GM18868 (cell line): Measurements from ENCODE around the gene AGAP1.

Experiments
- ATAC-seq: cut with Tn5 transposase; IDR thresholded peaks from one replicate; pipeline ENCODE4 v1.9.1; 2021; ENCODE audit warnings: mild to moderate bottlenecking, moderate library complexity; ENCODE audit not compliant: unreplicated experiment

The AGAP1 gene

DNA sequence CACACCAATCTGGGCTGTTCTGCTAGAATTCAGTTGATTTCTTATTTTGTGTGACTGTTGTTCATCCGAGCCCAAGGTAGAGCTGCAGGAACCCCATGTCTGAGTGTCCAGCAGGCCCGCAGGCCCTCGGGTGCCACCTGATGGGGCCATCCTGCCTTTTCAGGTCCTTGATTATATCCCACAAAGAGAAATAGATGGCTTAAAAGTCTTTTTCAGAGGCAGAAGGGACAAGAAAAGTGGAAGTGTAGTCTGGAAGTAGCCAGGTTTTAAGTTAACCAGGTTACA is 52.2 kb downstream of the AGAP1 start:
- no peak for ATAC-seq

DNA sequence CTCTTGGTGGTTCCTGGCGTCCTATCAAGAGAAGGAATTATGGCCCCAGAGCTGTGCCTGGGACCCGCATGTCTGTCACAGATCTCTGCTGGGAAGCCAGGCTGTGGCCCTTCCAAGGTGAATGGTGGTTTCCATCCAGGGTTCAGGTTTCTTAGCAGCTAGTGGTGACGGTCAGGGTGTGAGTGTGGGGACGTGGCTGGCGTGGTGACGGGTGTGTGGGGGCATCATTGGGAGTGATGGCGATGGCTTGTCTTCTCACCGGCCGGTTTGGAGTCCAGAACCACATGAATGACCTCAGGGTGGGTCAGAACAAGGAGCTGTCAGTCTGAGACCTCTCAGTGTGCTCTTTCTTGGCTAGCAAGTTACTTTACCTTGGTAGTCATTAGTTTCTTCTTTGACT is 52.6 kb downstream of the AGAP1 start:
- no peak for ATAC-seq

DNA sequence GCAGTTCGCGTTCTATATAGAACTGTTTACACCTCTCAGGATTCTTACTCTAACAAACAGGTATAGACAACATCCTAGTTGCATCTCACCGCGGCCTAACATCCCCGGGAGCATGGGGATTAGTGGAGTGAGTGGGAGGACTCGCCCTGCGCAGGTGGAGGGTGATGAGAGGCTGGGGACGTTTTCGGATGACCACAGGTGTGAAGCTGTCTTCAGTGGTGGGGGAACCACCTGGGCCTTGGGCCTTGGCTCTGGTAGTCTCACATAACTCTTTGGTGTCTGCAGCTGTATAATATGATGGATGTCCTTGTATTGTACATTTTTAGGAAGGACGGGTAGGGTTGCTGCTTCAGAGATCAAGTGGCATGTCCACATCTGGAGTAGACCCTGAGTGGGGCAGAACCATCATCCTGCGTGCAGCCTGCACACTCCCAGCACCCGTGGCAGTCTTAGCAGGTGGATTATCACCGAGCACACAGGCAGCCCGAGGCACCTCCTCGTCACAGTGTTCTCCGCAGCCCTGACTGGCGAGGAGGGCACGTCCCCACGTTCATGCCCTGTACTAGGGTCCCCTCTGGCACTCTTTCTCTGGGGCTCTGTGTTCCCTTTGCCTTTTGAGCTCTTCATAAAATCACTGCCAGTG is 56.0 kb downstream of the AGAP1 start:
- no peak for ATAC-seq

DNA sequence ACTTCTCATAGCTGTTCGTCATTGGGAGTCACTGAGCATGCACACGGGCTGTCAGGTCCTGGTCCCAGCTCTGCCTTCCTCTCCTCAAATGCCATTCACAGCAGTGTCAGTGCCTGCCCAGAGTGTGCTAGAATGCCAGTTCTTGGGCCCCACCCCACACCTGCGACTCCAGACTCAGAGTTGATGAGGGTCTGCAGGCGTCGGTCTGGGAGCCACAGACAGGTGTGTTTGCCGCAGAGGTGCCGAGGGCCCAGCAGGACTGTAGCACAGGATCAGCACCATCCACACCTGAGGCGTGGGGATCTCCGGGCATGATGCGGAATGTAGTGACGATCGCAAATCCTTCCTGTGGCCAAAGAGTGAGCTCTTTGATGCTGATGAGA is 56.5 kb downstream of the AGAP1 start:
- no peak for ATAC-seq

DNA sequence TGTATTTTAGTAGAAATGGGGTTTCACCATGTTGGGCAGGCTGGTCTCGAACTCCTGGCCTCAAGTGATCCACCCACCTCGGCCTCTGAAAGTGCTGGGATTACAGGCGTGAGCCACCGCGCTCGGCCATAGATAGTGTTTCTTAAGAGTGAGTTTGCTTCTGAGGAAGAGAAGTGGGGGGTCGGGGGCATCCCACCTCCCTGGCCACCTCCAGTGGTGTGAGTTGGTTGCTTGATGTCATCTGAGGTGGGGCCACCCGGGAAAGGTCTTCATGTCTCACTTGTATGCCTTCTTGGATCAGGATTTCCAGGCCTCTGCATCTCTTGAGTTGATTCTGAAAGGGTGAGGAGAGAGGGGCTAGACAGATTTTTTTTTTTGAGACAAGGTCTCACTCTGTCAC is 57.1 kb downstream of the AGAP1 start:
- no peak for ATAC-seq

DNA sequence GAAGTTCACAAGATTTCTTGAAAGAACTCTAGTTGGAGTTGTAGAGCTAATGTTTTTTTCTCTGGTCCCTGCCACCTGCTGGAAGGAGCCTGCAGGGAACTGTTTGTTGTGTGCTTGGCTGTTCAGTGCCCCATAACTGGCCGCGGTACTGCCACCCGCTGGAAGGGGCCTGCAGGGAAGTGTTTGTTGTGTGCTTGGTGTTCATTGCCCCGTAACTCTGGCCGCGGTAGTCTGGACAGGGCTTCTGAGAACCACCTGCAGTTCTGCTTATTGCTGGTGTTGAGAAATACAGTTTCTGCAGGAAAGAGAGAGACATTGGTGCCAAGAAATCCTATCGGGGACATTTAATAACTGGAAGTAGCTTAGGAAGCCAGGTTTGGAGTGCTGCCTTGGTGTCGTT is 58.1 kb downstream of the AGAP1 start:
- no peak for ATAC-seq

DNA sequence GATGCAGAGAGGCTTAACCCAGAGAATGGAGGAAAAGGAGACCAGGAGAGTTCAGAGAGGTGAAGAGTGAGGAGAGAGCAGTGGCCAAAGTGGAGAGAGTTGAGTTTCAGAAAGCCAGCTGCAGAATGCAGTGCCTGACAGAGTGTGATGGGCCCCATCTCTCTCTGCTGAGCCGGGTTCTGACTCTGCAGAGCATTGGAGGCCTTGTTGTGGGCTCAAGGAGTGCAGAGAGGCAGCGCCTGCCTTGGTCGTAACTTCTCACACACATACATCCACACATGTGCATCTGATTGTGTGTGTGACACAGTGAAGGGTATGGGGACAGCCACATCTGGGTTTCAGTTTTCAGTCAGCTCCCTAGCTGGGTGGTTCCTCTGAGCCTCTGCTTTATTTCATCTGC is 58.8 kb downstream of the AGAP1 start:
- no peak for ATAC-seq

DNA sequence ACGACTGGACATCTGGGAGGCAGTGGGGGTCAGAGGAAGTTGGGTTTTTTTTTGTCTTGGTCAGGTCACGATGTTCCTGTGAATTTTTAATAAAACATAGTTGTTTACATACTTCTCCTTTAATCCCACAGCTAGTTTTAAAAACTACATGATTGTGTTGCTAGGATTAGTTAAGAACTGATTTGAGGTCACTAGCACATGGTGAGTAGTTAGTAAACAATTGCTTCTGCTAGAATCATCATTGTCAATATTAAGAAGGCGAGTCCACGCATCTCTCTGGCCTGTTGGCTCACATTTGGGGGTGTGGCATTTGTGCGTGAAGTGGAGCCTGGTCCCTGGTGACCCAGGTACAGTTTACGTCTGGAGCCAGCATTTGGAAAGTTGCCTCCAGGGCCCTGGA is 59.4 kb downstream of the AGAP1 start:
- no peak for ATAC-seq

DNA sequence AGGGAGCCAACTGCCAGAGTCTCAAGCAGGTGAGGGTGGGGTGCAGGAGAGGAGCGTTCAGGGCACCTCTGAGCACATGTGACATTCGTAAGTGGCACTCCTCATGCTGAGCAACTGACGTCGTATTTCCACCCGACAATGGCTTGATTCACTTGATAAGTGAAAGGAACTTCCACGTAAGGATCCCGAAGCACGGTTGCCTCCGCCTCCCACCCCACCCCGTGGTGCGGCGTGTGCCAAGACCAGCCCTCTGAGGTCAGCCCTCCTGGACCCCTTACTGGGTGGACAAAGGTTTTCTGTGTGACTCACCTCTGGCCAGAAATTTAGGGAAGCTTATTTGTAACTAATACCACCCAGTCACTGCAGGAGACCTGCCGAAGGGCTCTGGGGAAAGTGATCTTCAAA is 59.9 kb downstream of the AGAP1 start:
- no peak for ATAC-seq

DNA sequence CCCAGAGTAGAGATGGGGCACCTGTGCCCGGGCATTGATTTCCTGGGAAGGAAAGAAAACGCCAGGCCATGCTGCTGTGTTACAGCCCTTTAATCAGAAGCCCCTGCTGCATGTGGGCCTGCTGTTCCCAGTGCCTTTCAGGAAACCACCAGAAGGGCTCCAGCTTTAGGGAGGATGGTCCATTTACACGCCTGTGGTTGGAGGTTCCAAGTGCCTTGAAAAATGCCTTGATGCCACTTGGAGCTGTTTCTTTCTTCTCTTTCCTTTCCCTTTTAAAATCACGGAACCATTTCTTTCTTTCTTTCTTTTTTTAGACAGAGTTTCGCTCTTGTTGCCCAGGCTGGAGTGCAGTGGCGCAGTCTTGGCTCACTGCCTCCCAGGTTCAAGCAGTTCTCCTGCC is 60.5 kb downstream of the AGAP1 start:
- no peak for ATAC-seq

DNA sequence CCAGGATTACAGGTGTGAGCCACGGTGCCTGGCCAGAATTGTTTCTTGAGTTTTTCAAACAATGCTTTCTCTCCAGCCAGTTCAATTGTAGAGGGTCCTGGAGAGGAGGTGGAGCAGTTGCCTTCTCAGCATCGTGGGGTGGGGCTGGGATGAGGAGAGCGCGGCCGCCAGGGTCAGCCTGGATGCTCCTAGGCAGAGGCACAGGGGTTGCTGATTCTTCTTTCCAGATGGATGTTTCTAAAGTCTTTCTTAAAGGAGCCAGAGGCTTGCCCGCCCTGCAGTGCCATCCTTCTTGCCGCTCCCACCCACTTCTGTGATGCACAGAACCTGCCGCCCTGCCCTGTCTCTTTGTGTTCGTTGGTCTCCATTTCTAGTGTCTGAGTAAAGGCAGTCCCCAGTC is 61.1 kb downstream of the AGAP1 start:
- no peak for ATAC-seq

DNA sequence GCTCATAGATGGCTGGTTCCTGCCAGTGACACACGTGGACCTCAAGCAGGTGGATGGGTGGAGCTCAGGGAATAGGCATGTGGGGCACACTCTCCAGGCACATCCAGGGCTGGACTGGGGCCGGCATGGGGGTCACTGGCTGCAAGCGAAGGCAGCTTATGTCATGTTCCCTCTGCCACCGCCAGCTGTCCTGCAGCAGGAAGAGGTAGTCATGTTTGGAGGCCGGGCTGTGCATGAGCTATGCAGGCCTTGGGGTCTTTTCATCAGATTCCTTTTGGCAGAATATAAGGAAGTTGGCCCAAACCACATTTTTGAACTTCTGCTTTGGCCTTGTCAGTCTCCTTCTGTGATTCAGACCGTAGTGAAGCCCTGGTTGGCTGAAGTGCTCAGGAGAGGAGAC is 61.5 kb downstream of the AGAP1 start:
- no peak for ATAC-seq

DNA sequence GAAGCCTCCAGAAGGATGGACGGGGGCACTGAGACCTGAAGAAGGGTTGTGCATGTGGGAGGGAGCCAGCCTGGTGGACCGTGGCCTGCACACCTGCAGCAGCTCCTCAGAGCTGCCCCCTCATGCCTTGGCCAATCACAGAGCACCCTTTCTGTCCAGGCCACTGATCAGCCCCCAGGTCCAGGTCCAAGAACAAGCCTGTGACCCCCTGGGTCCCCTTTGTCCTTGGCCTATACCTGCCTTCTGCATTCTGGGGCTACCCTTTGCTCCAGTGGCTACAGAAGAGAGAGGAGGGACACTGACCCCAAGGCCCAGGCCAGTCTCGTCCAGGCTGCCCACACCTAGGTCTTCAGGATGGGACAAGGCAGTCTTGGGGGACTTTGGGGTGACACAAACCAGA is 62.2 kb downstream of the AGAP1 start:
- ATAC-seq = no peak

DNA sequence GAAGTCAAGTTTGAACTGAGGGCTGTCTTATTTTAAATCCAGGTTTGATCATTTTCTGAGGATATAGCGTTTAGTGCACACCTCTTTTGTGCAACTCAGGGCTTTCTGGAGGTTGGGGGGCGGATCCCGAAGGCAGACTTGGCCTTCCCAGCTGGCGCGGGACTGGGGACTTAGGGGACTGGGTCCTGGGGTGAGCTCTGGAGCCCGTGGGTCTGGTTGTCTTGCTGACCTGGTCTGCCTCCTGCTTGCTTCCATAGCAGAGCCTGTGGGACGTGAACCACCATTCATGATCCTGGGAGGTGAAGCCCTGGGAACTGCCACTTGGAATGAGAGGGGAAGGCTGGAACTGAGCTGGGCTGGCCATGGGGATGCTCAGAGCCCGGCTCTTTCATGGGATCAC is 63.1 kb downstream of the AGAP1 start:
- ATAC-seq = no peak

DNA sequence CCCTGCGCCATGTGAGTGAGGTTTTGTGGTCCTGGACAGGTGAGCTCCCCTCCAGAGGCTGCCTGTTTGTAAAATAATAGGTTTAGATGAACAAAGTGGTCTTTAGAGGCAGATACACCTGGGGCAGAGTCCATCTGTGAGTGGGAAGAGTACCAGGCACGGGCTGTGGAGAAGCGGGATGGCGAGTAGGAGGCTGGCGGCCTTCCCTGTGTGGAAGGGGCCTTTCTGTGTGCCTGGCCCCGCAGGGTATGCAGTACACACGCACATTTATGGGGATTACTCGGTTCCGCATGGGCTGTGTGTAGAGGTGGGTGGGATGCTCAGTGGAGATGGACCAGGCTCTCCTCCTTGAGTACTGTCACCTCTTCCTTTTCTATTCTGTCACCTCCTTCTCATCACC is 64.1 kb downstream of the AGAP1 start:
- no peak for ATAC-seq

DNA sequence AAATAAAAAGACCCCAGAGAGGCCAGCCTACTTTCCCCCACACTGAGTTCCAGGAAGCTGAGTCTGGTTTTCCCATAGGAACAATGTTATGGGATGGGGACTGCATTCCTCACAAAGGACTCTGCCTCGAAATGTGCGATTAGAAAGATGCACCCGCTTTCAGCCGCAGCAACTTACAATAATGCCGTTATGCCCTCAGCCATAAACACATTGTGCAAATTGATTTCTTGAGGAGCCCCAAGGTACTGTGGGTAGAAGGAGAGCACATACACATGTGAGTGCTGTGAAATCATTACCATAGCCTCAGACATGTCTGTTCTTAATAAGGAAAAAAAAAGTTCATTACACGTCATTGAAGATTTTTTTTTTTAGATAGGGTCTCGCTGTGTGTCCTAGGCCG is 64.7 kb downstream of the AGAP1 start:
- no peak for ATAC-seq

DNA sequence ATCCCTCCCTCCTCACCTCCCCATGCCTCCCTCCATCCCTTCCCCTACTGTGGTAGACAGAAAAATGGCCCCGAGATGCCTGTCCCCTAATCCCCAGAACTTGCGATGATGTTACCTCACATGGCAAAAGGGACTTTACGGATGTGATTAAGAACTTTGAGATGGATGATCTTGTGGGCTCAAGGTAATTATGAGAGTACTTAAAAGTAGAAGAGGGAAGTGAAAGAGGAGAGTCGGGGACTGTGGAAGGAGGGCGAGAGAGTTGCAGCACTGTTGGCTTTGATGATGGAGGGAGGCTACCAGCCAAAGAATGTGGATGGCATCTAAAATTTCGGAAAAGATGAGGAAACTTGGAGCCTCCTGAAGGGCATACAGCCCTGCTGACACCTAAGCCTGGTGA is 66.5 kb downstream of the AGAP1 start:
- no peak for ATAC-seq

DNA sequence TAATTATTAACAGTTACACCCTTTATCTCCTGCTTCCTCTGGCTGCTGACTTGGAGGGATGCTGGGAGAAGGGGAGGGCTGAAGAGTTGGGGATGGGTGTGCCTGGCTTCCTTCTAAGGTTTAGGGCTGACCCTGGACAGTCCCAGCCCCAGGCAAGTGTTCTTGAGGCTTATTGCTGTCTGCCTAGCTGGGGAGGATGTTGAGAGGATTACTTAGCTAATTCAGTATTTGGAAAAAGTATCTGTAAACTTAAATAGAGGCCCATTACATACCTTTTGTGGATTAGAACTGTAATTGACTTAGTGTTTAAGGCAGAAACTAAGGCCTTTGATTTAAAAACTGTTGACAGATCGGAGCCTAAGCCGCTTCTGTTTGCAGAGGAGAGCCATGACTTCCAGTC is 67.6 kb downstream of the AGAP1 start:
- ATAC-seq = no peak

DNA sequence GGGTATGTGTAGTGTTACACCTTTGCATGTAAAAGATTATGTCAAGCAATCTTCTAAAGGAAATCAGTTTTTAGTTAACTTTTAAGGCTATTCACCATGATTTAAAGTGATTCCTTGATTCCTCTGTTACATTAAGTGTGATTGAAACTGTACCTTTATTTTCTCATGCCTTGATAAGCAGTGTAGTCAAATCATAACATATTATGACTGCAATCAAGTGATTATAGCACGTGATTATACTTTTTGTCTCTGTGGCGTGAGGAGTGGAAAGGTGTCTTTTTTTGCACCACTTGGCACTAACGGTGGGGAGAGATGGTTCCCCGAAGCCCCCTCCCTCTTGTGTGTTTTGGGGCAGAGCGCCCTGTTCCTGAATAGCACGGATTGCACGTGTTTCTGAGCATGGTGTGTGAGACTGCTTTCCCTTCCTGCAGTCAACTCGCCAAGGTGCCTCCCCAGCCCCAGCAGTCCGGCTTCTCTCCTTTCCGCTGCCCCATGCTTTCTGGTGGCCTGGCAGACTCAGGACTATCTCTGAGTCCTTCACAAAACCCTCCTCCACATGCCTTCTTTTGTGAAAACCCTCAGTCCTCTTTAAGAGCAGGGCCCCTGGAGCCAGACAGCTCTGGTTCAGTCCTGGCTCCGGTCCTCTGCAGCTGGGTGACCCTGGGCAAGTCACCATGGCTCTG is 68.4 kb downstream of the AGAP1 start:
- no peak for ATAC-seq

DNA sequence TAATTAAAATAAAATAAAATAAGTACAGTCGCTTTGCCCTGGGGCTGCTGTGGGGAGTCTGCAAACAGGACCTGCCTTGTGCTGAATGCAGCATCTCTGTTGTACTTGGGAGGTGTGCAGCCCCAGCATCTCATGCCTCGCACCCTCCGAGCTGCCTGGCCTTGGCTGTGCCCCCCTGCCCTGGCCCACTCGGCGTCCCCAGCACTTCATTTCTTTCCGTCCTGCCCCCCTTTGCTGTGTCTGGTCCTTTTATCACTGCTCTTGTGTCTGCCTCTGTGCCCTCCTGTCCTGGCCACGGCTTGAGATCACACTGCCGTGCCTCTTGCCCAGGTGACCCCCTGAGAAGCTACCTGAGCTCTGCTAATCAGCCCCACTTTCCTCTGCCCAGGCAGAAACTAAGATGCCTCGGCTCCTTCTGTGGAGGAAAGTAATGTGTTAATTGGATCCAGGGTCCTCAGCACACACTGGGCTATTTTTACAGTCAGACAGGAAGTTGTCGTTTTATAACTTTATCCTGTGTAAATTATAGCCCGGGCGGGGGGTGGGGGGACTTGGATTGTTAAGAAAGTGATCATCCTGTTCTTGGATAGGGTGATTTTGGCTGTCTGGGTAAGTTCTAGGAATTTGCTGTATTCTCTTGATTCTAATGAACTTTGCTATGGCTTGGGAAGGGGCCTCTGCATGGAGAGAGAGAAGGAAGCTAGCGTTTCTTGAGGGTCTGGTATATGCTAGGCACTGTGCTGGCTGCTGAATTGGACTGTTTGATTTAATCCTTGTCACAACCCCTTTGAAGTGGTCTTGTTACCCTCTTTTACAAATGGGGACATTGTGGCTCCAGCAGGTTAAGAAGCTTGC is 69.4 kb downstream of the AGAP1 start:
- ATAC-seq = no peak

DNA sequence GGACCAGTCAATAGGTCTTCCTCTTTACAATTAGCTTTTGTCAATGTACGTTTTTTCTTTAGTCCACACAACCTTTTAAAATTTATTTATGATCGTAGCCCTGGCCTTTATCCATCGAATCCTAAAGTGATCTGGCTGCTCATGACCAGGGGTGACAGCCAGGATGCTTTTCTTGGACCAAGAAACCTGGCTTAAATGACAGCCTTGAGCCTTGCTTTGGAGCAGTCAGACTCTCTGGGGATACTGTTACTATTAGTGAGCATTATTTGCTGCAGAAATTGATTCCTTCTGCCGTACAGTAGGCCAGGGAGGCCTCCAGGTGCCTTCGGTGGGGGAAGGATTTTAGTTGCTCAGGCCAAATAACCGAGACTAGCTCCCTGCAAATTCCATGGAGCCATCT is 70.2 kb downstream of the AGAP1 start:
- ATAC-seq = no peak

DNA sequence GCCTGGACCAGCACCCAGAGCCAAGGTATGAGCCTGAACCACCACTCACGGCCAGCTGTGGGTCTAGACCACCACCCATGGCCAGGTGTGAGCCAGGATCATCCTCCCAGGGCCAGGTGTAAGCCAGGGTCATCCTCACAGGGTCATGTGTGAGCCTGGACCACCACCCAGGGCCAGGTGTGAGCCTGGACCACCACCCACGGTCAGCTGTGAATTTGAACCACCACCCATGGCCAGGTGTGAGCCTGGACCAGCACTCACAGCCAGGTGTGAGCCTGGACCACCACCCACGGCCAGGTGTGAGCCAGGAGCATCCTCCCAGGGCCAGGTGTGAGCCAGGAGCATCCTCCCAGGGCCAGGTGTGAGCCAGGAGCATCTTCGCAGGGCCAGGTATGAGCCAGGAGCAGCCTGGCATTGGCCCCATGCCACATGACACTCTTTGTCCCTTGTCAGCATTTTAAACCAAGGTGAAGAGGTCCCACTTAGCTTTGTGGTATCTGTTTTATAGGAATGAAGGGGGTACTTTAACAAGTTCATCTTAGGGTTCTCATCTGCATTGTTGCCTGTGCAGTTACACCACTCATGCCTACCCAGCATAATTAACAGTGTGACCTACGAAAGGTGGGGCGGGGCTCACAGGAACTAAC is 71.2 kb downstream of the AGAP1 start:
- no peak for ATAC-seq
